GM18507 (cell line): ENCODE measurements around the gene WDR82.

Experiments used
- DNase-seq: peaks from one replicate; pipeline ENCODE4 v3.0.0; 2011; ENCODE audit warnings: low read depth; ENCODE audit not compliant: insufficient read length; ENCODE audit errors: extremely low spot score
- FAIRE-seq: peaks from 2 replicates; lab custom pipeline; 2011; peaks lifted over from hg19 to GRCh38; lab: Jason Lieb, UNC

The WDR82 gene

GRCh38 chr3:52243791-52244628 lies 34.4 kb downstream of the WDR82 start:
- DNase-seq, result no peak
- peak; percentile 89 for FAIRE-seq

GRCh38 chr3:52242039-52242438 lies 36.4 kb downstream of the WDR82 start:
- FAIRE-seq, result no peak
- no peak for DNase-seq

GRCh38 chr3:52240886-52241370 lies 37.5 kb downstream of the WDR82 start:
- DNase-seq (no peak), FAIRE-seq (no peak)

GRCh38 chr3:52240059-52240885 lies 38.2 kb downstream of the WDR82 start:
- DNase-seq (no peak), FAIRE-seq (peak; percentile 78)

GRCh38 chr3:52238761-52239701 lies 39.4 kb downstream of the WDR82 start, which contains the start of gene TWF2:
TWF2 (minus strand) TSS chr3:52239158; CDS start chr3:52239016, 142 bp downstream.
- DNase-seq (peak; percentile 95), FAIRE-seq (peak; percentile 79)

- FAIRE-seq (peak; percentile 44), DNase-seq (no peak)
Observed at GRCh38 chr3:52238193-52238760, 40.2 kb downstream of the WDR82 start.

GRCh38 chr3:52237657-52238172 lies 40.7 kb downstream of the WDR82 start:
- no peak for FAIRE-seq
- DNase-seq, result no peak

- FAIRE-seq (no peak), DNase-seq (no peak)
Observed at GRCh38 chr3:52237006-52237656, 41.3 kb downstream of the WDR82 start.

- no peak for DNase-seq
- no peak for FAIRE-seq
Observed at GRCh38 chr3:52236424-52236886, 42.0 kb downstream of the WDR82 start.

GRCh38 chr3:52234516-52235447 lies 43.7 kb downstream of the WDR82 start:
- DNase-seq, result no peak
- no peak for FAIRE-seq

GRCh38 chr3:52233968-52234367 lies 44.5 kb downstream of the WDR82 start:
- DNase-seq (no peak), FAIRE-seq (no peak)

- DNase-seq (no peak), FAIRE-seq (no peak)
Observed at GRCh38 chr3:52233108-52233591, 45.3 kb downstream of the WDR82 start.

GRCh38 chr3:52232279-52233107 lies 46.0 kb downstream of the WDR82 start:
- no peak for FAIRE-seq
- no peak for DNase-seq

GRCh38 chr3:52231502-52232278 lies 46.8 kb downstream of the WDR82 start:
- no peak for FAIRE-seq
- no peak for DNase-seq

- FAIRE-seq (no peak), DNase-seq (no peak)
Observed at GRCh38 chr3:52230889-52231499, 47.5 kb downstream of the WDR82 start.
